ENCODE results near the gene AEN.

DNA sequence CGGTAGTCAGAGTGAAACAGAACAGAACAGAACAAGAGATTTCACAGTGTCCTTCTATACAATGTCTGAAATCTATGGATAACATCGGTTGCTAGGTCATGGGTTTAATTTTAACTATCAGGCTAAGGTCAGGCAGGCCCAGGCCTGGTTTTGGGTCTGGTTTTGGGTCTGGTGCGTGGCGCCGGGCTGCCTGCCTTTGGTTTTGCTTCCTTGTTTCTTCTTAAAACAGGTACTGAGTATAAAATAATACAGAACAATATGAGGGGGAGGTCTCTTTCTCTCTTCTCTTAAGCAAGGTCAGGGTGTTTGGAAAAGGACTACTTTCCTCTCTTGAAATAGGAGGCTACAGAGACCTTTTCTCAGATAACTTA, 1.4 kb downstream of the AEN start:
- TF ChIP-seq ZNF274 (IDR thresholded peaks at IDR 0.05; ENCODE audit: low read depth, low read length) (no peak), YY1 (IDR thresholded peaks at IDR 0.05; ENCODE audit: insufficient read depth, insufficient read length) (no peak), SUZ12 (IDR thresholded peaks at IDR 0.05; ENCODE audit: extremely low read depth, insufficient read depth, insufficient read length) (no peak)

All from NT2/D1 (cell line).